Tibial nerve (tissue), 4 donors: ENCODE measurements around the gene ZNF827.

ENCODE experiments used
- CTCF ChIP-seq, 5 experiments: fragments of 200-600 bp in 3 of 5; fragments of 450-650 bp in 2 of 5; sonication (generic) in 3 of 5; IDR thresholded peaks; one replicate each; pipeline ENCODE4 v1.5.1; 2016 to 2019; ENCODE audit warnings: antibody characterized with exemption in 5 of 5, mild to moderate bottlenecking in 3 of 5, moderate library complexity in 2 of 5
- EP300 ChIP-seq, 2 donors: sonication (generic); formaldehyde crosslinking; IDR thresholded peaks; one replicate each; pipeline ENCODE4 v1.6.1; 2017; ENCODE audit warnings: antibody characterized with exemption in 2 of 2, mild to moderate bottlenecking in 1 of 2
- POLR2A ChIP-seq, 2 donors: fragments of 450-650 bp; IDR thresholded peaks; one replicate each; pipeline ENCODE4 v1.6.1; 2017; ENCODE audit warnings: antibody characterized with exemption in 2 of 2, mild to moderate bottlenecking in 2 of 2, moderate library complexity in 2 of 2

- TF ChIP-seq CTCF (IDR thresholded peaks at IDR 0.05) (no peak), POLR2A (IDR thresholded peaks at IDR 0.05) (no peak), EP300 (IDR thresholded peaks at IDR 0.05) (no peak)
Measured at GRCh38 chr4:145890689-145891088, 47.9 kb downstream of the ZNF827 start.
